Sigmoid colon (tissue), 7 donors: ENCODE results near the gene FBXW12. TPM values are rescaled to one million over a fixed set of nuclear protein-coding genes. Genes with fewer than 3 reads are reported as not detected.

Source experiments
- DNase-seq: peaks from one replicate; pipeline ENCODE4 v3.0.0-alpha.2; 2019
- H3K27ac ChIP-seq, 4 donors: fragments of 200-600 bp; sonication (generic); one replicate each; pipeline ENCODE4 v1.5.1; 2016 to 2019; ENCODE audit warnings: mild to moderate bottlenecking in 1 of 4
- H3K27me3 ChIP-seq, 3 donors: fragments of 200-600 bp; sonication (generic); one replicate each; pipeline ENCODE4 v1.5.1; 2019; ENCODE audit warnings: mild to moderate bottlenecking in 1 of 3
- H3K36me3 ChIP-seq, 4 donors: fragments of 200-600 bp; sonication (generic); one replicate each; pipeline ENCODE4 v1.5.1; 2016 to 2019
- H3K4me1 ChIP-seq, 4 donors: fragments of 200-600 bp; sonication (generic); one replicate each; pipeline ENCODE4 v1.5.1; 2017 to 2019
- H3K4me3 ChIP-seq, 4 donors: fragments of 200-600 bp; sonication (generic); one replicate each; pipeline ENCODE4 v1.5.1; 2017 to 2019; ENCODE audit warnings: mild to moderate bottlenecking in 2 of 4, moderate library complexity in 1 of 4
- H3K9me3 ChIP-seq, 4 donors: fragments of 200-600 bp in 3 of 4; sonication (generic) in 3 of 4; one replicate each; pipeline versions ENCODE4 v1.5.1 to v1.6.1; 2013 to 2019
- EP300 ChIP-seq, 4 donors: sonication (generic); formaldehyde crosslinking; IDR thresholded peaks; one replicate each; pipeline ENCODE4 v1.6.1; 2017; ENCODE audit warnings: antibody characterized with exemption in 4 of 4
- POLR2A ChIP-seq, 2 donors: fragments of 450-650 bp; IDR thresholded peaks; one replicate each; pipeline ENCODE4 v1.6.1; 2016; ENCODE audit warnings: antibody characterized with exemption in 2 of 2, mild to moderate bottlenecking in 2 of 2, moderate library complexity in 2 of 2
- POLR2AphosphoS5 ChIP-seq, 4 donors: sonication (generic); formaldehyde crosslinking; IDR thresholded peaks; one replicate each; pipeline ENCODE4 v1.6.1; 2017; ENCODE audit warnings: antibody characterized with exemption in 4 of 4
- WGBS, 2 donors: extraction: QIAGEN DNeasy Blood & Tissue Kit; methylation state at CpG; one replicate each; pipeline ENCODE4 v1.1.7; 2013; 5-methylcytosine and 5-hydroxymethylcytosine counted together
- intact Hi-C: fragments of 100-400 bp; cut with DNase I; formaldehyde crosslinking; loops from one replicate; pipeline ENCODE4 v1.15.1; 2023
- polyA plus RNA-seq, 3 donors: library from polyadenylated mRNA; stranded (reverse); fragments of 200-250 nt; gene quantifications; one replicate each; pipeline ENCODE4 v1.2.3, GENCODE V29; 2013
- total RNA-seq, 4 donors: library from RNA; depleted of rRNA; stranded (reverse); fragments of >200 nt; gene quantifications; one replicate each; pipeline ENCODE4 v1.1.0, GENCODE V29; 2016
- TF ChIP-seq, protein P1 (sequence below), 4 experiments: fragments of 450-650 bp in 3 of 4; fragments of 200-600 bp in 1 of 4; IDR thresholded peaks; one replicate each; pipeline ENCODE4 v1.5.1; 2016 to 2019; ENCODE audit warnings: antibody characterized with exemption in 4 of 4, mild to moderate bottlenecking in 3 of 4, moderate library complexity in 2 of 4
- donor health status: healthy with polysubstance abuse.
- donor health status: Bipolar disorder and iron deficiency.
- donor health status: healthy.

Gene FBXW12
- total and polyA plus RNA-seq, 7 donors = not detected

DNA sequence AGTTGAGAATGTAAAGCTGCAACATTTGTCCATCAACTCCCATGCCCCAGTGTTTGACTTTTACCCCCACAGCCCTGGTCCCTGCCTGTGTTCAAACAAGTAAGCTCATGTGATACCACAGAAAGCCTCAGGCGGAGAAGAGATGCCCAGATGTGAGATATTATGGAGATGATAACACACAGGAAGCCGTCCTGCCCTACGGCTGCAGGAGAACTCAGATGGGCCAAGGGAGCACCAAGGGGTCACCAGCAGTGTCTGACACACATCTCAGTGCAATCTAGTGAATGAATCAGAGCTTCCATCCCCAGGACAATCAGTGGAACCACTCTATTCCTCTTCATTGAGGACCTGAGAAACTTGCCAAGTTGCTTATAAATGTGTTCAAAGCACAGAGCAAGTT is 24.5 kb upstream of the FBXW12 start:
- H3K9me3 ChIP-seq = no peaks in the 10 kb centered on the region
- H3K36me3 ChIP-seq = no peaks in the 10 kb centered on the region
- no peak for TF ChIP-seq POLR2AphosphoS5 (IDR thresholded peaks at IDR 0.05)
- TF ChIP-seq, protein P1, sequence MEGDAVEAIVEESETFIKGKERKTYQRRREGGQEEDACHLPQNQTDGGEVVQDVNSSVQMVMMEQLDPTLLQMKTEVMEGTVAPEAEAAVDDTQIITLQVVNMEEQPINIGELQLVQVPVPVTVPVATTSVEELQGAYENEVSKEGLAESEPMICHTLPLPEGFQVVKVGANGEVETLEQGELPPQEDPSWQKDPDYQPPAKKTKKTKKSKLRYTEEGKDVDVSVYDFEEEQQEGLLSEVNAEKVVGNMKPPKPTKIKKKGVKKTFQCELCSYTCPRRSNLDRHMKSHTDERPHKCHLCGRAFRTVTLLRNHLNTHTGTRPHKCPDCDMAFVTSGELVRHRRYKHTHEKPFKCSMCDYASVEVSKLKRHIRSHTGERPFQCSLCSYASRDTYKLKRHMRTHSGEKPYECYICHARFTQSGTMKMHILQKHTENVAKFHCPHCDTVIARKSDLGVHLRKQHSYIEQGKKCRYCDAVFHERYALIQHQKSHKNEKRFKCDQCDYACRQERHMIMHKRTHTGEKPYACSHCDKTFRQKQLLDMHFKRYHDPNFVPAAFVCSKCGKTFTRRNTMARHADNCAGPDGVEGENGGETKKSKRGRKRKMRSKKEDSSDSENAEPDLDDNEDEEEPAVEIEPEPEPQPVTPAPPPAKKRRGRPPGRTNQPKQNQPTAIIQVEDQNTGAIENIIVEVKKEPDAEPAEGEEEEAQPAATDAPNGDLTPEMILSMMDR (IDR thresholded peaks at IDR 0.05) = no peak
- TF ChIP-seq POLR2A (IDR thresholded peaks at IDR 0.05) = no peak
- no peak for TF ChIP-seq EP300 (IDR thresholded peaks at IDR 0.05)
- H3K4me1 ChIP-seq = no peaks in the 10 kb centered on the region
- no peak for DNase-seq
- 90% methylated on average over 3 of the region's 3 CpGs for WGBS, 2 donors
- H3K27me3 ChIP-seq = no peaks in the 10 kb centered on the region
- no peak overlapping the region for H3K4me3 ChIP-seq
- intact Hi-C loops = no loop called here
- H3K27ac ChIP-seq = no peak overlapping the region

DNA sequence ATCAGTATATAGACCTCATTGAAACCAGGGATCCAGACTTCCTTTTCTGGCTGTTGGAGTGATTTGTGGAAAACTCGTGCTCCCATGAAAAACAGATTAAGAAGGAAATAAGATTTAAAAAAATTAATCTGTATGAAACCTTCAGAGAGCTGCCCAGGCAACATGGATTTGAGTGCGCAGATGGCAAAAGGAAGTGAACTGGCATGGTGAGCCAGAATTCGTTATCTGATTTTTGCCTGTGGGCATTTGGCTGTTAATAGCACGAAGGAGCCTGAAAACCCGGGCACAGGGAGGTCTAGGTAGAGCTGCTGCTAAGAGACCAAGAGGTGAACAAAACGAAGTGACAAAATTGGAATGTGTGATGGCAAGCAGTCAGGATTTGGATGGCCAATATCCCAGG is 19.5 kb upstream of the FBXW12 start:
- H3K36me3 ChIP-seq = no peaks in the 10 kb centered on the region
- no peaks in the 10 kb centered on the region for H3K4me1 ChIP-seq
- no peaks in the 10 kb centered on the region for H3K27me3 ChIP-seq
- no peaks in the 10 kb centered on the region for H3K9me3 ChIP-seq
- no peak for DNase-seq
- 85 to 87% methylated on average over 6 of the region's 6 CpGs for WGBS, 2 donors
- intact Hi-C loops = no loop called here
- no peak overlapping the region for H3K4me3 ChIP-seq
- H3K27ac ChIP-seq = no peak overlapping the region
- TF ChIP-seq EP300 (IDR thresholded peaks at IDR 0.05) (no peak), POLR2A (IDR thresholded peaks at IDR 0.05) (no peak), POLR2AphosphoS5 (IDR thresholded peaks at IDR 0.05) (no peak)
- TF ChIP-seq, protein P1 (IDR thresholded peaks at IDR 0.05) = no peak

DNA sequence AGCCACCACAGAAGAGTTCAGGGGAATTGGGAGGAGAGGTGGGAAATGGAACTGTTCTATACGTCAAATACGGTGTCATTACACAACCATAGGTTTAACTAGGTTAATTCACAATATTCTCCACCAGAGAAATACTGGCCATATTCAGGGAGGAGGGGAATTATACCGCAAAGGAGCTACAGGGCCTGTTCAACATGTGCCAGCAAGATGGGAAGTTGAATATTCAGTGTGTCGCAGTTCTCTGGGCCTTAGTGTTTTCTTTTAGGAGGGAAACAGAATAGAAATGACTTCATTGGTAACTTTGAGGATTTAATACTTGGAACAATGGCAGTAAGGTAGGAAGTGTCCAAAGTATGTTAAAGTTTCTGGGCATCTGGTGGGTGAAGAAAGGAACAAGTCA is 18.0 kb upstream of the FBXW12 start:
- no peak overlapping the region for H3K4me3 ChIP-seq
- TF ChIP-seq POLR2AphosphoS5 (IDR thresholded peaks at IDR 0.05) = no peak
- TF ChIP-seq, protein P1 (IDR thresholded peaks at IDR 0.05) = no peak
- TF ChIP-seq POLR2A (IDR thresholded peaks at IDR 0.05) = no peak
- intact Hi-C loops = no loop called here
- H3K9me3 ChIP-seq = no peaks in the 10 kb centered on the region
- no peaks in the 10 kb centered on the region for H3K4me1 ChIP-seq
- DNase-seq = no peak
- H3K27ac ChIP-seq = no peak overlapping the region
- 92 to 95% methylated on average over 4 of the region's 4 CpGs for WGBS, 2 donors
- H3K36me3 ChIP-seq = no peaks in the 10 kb centered on the region
- no peaks in the 10 kb centered on the region for H3K27me3 ChIP-seq

DNA sequence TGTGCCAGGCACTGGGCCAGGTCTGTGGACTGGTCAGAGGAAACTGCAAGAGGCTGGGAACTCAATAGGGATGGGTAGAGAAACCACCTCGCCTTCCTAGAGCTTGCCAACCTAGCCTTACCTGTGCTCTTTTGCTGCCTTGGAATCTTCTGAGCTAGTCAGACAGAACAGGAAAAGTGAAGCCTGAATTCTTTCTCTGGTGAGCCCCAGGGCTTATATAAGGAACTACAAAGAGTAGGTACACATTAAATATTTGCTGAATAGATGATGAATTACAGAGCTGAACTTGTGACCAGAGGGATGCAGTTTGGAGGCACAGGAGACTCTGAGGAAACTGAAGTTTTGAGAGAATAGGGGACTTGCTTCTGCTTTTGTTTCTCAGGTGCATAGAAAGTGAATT is 15.6 kb upstream of the FBXW12 start:
- Histone ChIP-seq H3K27me3 (no peaks in the 10 kb centered on the region), H3K9me3 (no peaks in the 10 kb centered on the region), H3K4me1 (no peaks in the 10 kb centered on the region), H3K4me3 (no peak overlapping the region), H3K36me3 (no peaks in the 10 kb centered on the region), H3K27ac (no peak overlapping the region)
- TF ChIP-seq POLR2A (IDR thresholded peaks at IDR 0.05) (no peak), EP300 (IDR thresholded peaks at IDR 0.05) (no peak), POLR2AphosphoS5 (IDR thresholded peaks at IDR 0.05) (no peak)
- TF ChIP-seq, protein P1 (IDR thresholded peaks at IDR 0.05) = no peak
- DNase-seq = no peak
- intact Hi-C loops = no loop called here
- 62 to 75% methylated on average over 1 of the region's 1 CpG for WGBS, 2 donors

DNA sequence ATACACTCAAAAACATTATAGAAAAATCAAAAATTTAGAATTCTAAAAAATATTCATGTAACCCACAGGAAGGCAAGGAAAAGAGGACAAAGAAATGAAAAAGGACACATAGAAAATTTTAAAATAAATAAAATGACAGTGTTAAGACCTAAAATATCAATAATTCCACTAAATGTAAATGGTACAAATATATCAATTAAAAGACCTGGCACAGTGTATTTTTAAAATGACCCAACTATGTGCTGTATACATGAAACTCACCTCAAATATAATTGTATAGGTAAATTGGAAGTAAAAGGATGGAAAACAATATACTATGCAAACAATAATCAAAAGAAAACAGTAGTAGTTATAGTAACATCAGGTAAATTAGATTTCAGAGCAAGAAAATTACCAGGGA is 10.1 kb upstream of the FBXW12 start:
- Histone ChIP-seq H3K36me3 (no peaks in the 10 kb centered on the region), H3K4me3 (no peak overlapping the region), H3K9me3 (no peaks in the 10 kb centered on the region), H3K27ac (no peak overlapping the region), H3K27me3 (no peaks in the 10 kb centered on the region), H3K4me1 (no peaks in the 10 kb centered on the region)
- intact Hi-C loops = no loop called here
- TF ChIP-seq POLR2A (IDR thresholded peaks at IDR 0.05) (no peak), EP300 (IDR thresholded peaks at IDR 0.05) (no peak), POLR2AphosphoS5 (IDR thresholded peaks at IDR 0.05) (no peak)
- TF ChIP-seq, protein P1 (IDR thresholded peaks at IDR 0.05) = no peak
- no peak for DNase-seq
